Naive thymus-derived CD4-positive, alpha-beta T cell (primary cell): ENCODE results near the gene PLA2G2F. TPM values are rescaled to one million over a fixed set of nuclear protein-coding genes. Genes with fewer than 3 reads are reported as not detected.

Experiments used
- ATAC-seq: fragments of 150-1000 bp; cut with Tn5 transposase; 2 replicates; pipeline ENCODE4 v1.10.0; 2021; ENCODE audit warnings: mild to moderate bottlenecking, moderate library complexity
- CTCF ChIA-PET: fragments of 350-600 bp; sonication (Branson Sonifier 250); formaldehyde crosslinking; loops from one replicate; lab custom pipeline; 2021; ENCODE audit warnings: antibody characterized with exemption; lab: Charles Lee
- POLR2A ChIA-PET: fragments of 350-600 bp; sonication (Branson Sonifier 250); formaldehyde crosslinking; loops from one replicate; lab custom pipeline; 2021; ENCODE audit warnings: antibody characterized with exemption, inconsistent platforms; lab: Charles Lee
- DNase-seq, 9 donors: peaks; one replicate each; pipeline versions ENCODE4 v3.0.0 to v3.0.0-alpha.2; 2020 to 2022; ENCODE audit warnings: mixed read lengths in 1 of 9
- H3K27ac ChIP-seq: one replicate; pipeline ENCODE4 v1.7.0; 2013; ENCODE audit warnings: mild to moderate bottlenecking, low read depth, low read length, moderate library complexity
- H3K27me3 ChIP-seq, 2 donors: one replicate each; pipeline ENCODE4 v1.7.0; 2013; ENCODE audit warnings: low read length in 2 of 2, mild to moderate bottlenecking in 2 of 2, moderate library complexity in 2 of 2; ENCODE audit not compliant: control insufficient read depth in 2 of 2, insufficient read depth in 2 of 2
- H3K36me3 ChIP-seq, 3 experiments: 1 replicate in 2 of 3; 2 replicates in 1 of 3; pipeline ENCODE4 v1.7.0; 2013; ENCODE audit warnings: low read length in 3 of 3, mild to moderate bottlenecking in 3 of 3, moderate library complexity in 1 of 3; ENCODE audit not compliant: insufficient read depth in 3 of 3, control insufficient read depth in 2 of 3
- H3K4me1 ChIP-seq, 2 donors: one replicate each; pipeline ENCODE4 v1.7.0; 2013; ENCODE audit warnings: low read length in 2 of 2, mild to moderate bottlenecking in 2 of 2, moderate library complexity in 1 of 2; ENCODE audit not compliant: control insufficient read depth in 2 of 2, insufficient read depth in 2 of 2
- H3K4me3 ChIP-seq: 2 replicates; pipeline ENCODE4 v1.7.0; 2013; ENCODE audit warnings: mild to moderate bottlenecking, low read length
- H3K9me3 ChIP-seq, 3 experiments: 1 replicate in 2 of 3; 2 replicates in 1 of 3; pipeline ENCODE4 v1.7.0; 2013; ENCODE audit warnings: low read length in 3 of 3; ENCODE audit not compliant: control insufficient read depth in 2 of 3
- H3K27ac Mint-ChIP-seq, 9 donors: one replicate each; pipeline ENCODE4 v1.8.0; 2020 to 2022; ENCODE audit warnings: mixed read lengths in 9 of 9, mild to moderate bottlenecking in 8 of 9, moderate library complexity in 5 of 9, inconsistent platforms in 2 of 9
- H3K27me3 Mint-ChIP-seq, 5 donors: one replicate each; pipeline ENCODE4 v1.8.0; 2021 to 2022; ENCODE audit warnings: mixed read lengths in 5 of 5, mild to moderate bottlenecking in 1 of 5
- H3K36me3 Mint-ChIP-seq, 5 donors: one replicate each; pipeline ENCODE4 v1.8.0; 2020 to 2022; ENCODE audit warnings: mixed read lengths in 5 of 5, mild to moderate bottlenecking in 3 of 5, inconsistent platforms in 1 of 5
- H3K4me1 Mint-ChIP-seq, 7 donors: one replicate each; pipeline ENCODE4 v1.8.0; 2020 to 2022; ENCODE audit warnings: mixed read lengths in 7 of 7, mild to moderate bottlenecking in 3 of 7, inconsistent platforms in 1 of 7
- H3K4me3 Mint-ChIP-seq, 10 donors: one replicate each; pipeline ENCODE4 v1.8.0; 2020 to 2022; ENCODE audit warnings: mild to moderate bottlenecking in 10 of 10, mixed read lengths in 10 of 10, moderate library complexity in 6 of 10, inconsistent platforms in 2 of 10
- H3K9me3 Mint-ChIP-seq, 11 donors: one replicate each; pipeline ENCODE4 v1.8.0; 2020 to 2022; ENCODE audit warnings: mixed read lengths in 11 of 11, mild to moderate bottlenecking in 4 of 11, inconsistent platforms in 1 of 11, moderate library complexity in 1 of 11
- intact Hi-C, 2 donors: fragments of 100-400 bp; cut with micrococcal nuclease; formaldehyde crosslinking; loops; one replicate each; pipeline ENCODE4 v1.15.1; 2023
- polyA plus RNA-seq, 2 donors: library from polyadenylated mRNA; unstranded; fragments of 300-500 nt; fragmentation: Illumina TruSeq; gene quantifications; one replicate each; pipeline ENCODE4 v1.2.3, GENCODE V29; 2021
- total RNA-seq, 6 experiments: library from RNA in 5 of 6; stranded (reverse) in 5 of 6; gene quantifications; 1 replicate in 5 of 6; 2 replicates in 1 of 6; pipeline ENCODE4 v1.2.3 and lab custom pipeline; 2021 to 2026

Gene PLA2G2F
- total and polyA plus RNA-seq, 7 experiments from 2014 or later = not detected

GRCh38 chr1:20112279-20113000 is 26.7 kb upstream of the PLA2G2F start:
- H3K27ac Mint-ChIP-seq = no peak overlapping the region
- ChIA-PET CTCF (no interaction called here), POLR2A (no interaction called here)
- H3K4me1 Mint-ChIP-seq = peaks cover 0 to 2% (median 0%) of the 10 kb centered on the region in 7 donors
- Histone ChIP-seq H3K27me3 (no peaks in the 10 kb centered on the region), H3K4me3 (no peak overlapping the region), H3K36me3 (no peaks in the 10 kb centered on the region), H3K4me1 (no peaks in the 10 kb centered on the region), H3K9me3 (no peaks in the 10 kb centered on the region), H3K27ac (no peak overlapping the region)
- H3K4me3 Mint-ChIP-seq = no peak overlapping the region
- ATAC-seq = no peak
- no peaks in the 10 kb centered on the region for H3K36me3 Mint-ChIP-seq
- no peaks in the 10 kb centered on the region for H3K9me3 Mint-ChIP-seq
- peaks cover 5 to 44% (median 13%) of the 10 kb centered on the region in 5 donors for H3K27me3 Mint-ChIP-seq
- intact Hi-C loops = no loop called here
- no peak for DNase-seq

GRCh38 chr1:20114021-20114648 is 25.0 kb upstream of the PLA2G2F start:
- ChIA-PET CTCF (no interaction called here), POLR2A (no interaction called here)
- Histone ChIP-seq H3K27me3 (no peaks in the 10 kb centered on the region), H3K4me1 (no peaks in the 10 kb centered on the region), H3K27ac (no peak overlapping the region), H3K4me3 (no peak overlapping the region), H3K36me3 (no peaks in the 10 kb centered on the region), H3K9me3 (no peaks in the 10 kb centered on the region)
- ATAC-seq (no peak), DNase-seq (no peak)
- peaks cover 0 to 2% (median 0%) of the 10 kb centered on the region in 7 donors for H3K4me1 Mint-ChIP-seq
- H3K27ac Mint-ChIP-seq = no peak overlapping the region
- no peak overlapping the region for H3K4me3 Mint-ChIP-seq
- intact Hi-C loops = no loop called here
- no peaks in the 10 kb centered on the region for H3K36me3 Mint-ChIP-seq
- H3K27me3 Mint-ChIP-seq = peaks cover 0 to 47% (median 14%) of the 10 kb centered on the region in 5 donors
- no peaks in the 10 kb centered on the region for H3K9me3 Mint-ChIP-seq

GRCh38 chr1:20115479-20115878 is 23.6 kb upstream of the PLA2G2F start:
- Mint-ChIP-seq H3K27ac (no peak overlapping the region), H3K9me3 (no peaks in the 10 kb centered on the region), H3K4me1 (peaks cover 0 to 2% (median 0%) of the 10 kb centered on the region in 7 donors), H3K4me3 (no peak overlapping the region), H3K27me3 (peaks cover 0 to 53% (median 20%) of the 10 kb centered on the region in 5 donors), H3K36me3 (no peaks in the 10 kb centered on the region)
- Histone ChIP-seq H3K27me3 (no peaks in the 10 kb centered on the region), H3K4me1 (no peaks in the 10 kb centered on the region), H3K9me3 (no peaks in the 10 kb centered on the region), H3K27ac (no peak overlapping the region), H3K4me3 (no peak overlapping the region), H3K36me3 (no peaks in the 10 kb centered on the region)
- intact Hi-C loops = no loop called here
- CTCF ChIA-PET = no interaction called here
- no peak for ATAC-seq
- no peak for DNase-seq
- POLR2A ChIA-PET = no interaction called here

GRCh38 chr1:20115916-20116315 is 23.2 kb upstream of the PLA2G2F start:
- Mint-ChIP-seq H3K4me3 (no peak overlapping the region), H3K27ac (no peak overlapping the region), H3K4me1 (peaks cover 0 to 2% (median 0%) of the 10 kb centered on the region in 7 donors), H3K27me3 (peaks cover 3 to 51% (median 20%) of the 10 kb centered on the region in 5 donors), H3K36me3 (no peaks in the 10 kb centered on the region), H3K9me3 (no peaks in the 10 kb centered on the region)
- ChIA-PET POLR2A (no interaction called here), CTCF (no interaction called here)
- H3K4me1 ChIP-seq = no peaks in the 10 kb centered on the region
- DNase-seq (no peak), ATAC-seq (no peak)
- H3K9me3 ChIP-seq = no peaks in the 10 kb centered on the region
- no peaks in the 10 kb centered on the region for H3K27me3 ChIP-seq
- no peak overlapping the region for H3K4me3 ChIP-seq
- intact Hi-C loops = no loop called here
- H3K27ac ChIP-seq = no peak overlapping the region
- no peaks in the 10 kb centered on the region for H3K36me3 ChIP-seq

GRCh38 chr1:20117236-20117635 is 21.9 kb upstream of the PLA2G2F start:
- DNase-seq = no peak
- Histone ChIP-seq H3K27ac (no peak overlapping the region), H3K27me3 (no peaks in the 10 kb centered on the region), H3K36me3 (no peaks in the 10 kb centered on the region), H3K4me1 (no peaks in the 10 kb centered on the region), H3K9me3 (no peaks in the 10 kb centered on the region), H3K4me3 (no peak overlapping the region)
- POLR2A ChIA-PET = no interaction called here
- H3K27ac Mint-ChIP-seq = no peak overlapping the region
- peaks cover 0 to 2% (median 0%) of the 10 kb centered on the region in 7 donors for H3K4me1 Mint-ChIP-seq
- H3K9me3 Mint-ChIP-seq = no peaks in the 10 kb centered on the region
- peaks cover 3 to 53% (median 21%) of the 10 kb centered on the region in 5 donors for H3K27me3 Mint-ChIP-seq
- ATAC-seq = no peak
- intact Hi-C loops = no loop called here
- CTCF ChIA-PET = no interaction called here
- no peak overlapping the region for H3K4me3 Mint-ChIP-seq
- H3K36me3 Mint-ChIP-seq = no peaks in the 10 kb centered on the region

DNA sequence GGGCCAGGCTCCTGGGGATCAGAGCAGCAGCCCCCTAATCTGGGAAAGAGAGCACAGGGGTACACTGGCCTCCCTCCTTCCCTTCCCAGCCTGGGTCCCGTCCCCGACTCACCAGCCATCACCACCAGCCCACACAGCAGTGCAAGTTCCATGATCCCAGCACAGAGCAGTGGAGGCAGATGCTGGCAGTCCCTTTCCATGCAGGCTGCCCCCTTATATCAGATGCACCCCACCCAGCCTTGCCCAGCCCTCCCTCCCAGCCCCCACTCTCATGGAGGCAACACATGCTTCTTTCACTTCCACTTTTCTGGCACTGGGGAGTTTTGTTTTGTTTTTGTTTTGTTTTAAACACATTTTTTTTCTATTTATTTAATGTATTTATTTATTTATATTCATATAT is 19.8 kb upstream of the PLA2G2F start, which contains the start of gene PLA2G2D:
Gene PLA2G2D, minus strand, starts transcription at position 190 of the 400 bp plus-strand sequence. Its CDS starts 38 bp downstream, at position 152.
- Histone ChIP-seq H3K4me1 (no peaks in the 10 kb centered on the region), H3K4me3 (no peak within 1 kb of the TSS), H3K9me3 (no peaks in the 10 kb centered on the region), H3K36me3 (no peaks in the 10 kb centered on the region), H3K27ac (no peak within 1 kb of the TSS), H3K27me3 (no peaks in the 10 kb centered on the region)
- POLR2A ChIA-PET = no interaction called here
- Mint-ChIP-seq H3K4me3 (no peak within 1 kb of the TSS), H3K9me3 (no peaks in the 10 kb centered on the region), H3K4me1 (peaks cover 0 to 1% (median 0%) of the 10 kb centered on the region in 7 donors), H3K36me3 (no peaks in the 10 kb centered on the region), H3K27ac (no peak within 1 kb of the TSS), H3K27me3 (peaks cover 6 to 42% (median 20%) of the 10 kb centered on the region in 5 donors)
- ATAC-seq = no peak
- CTCF ChIA-PET = no interaction called here
- DNase-seq = no peak
- intact Hi-C loops = no loop called here
